ENCODE results near the gene GNAZ.
"Not testable (repeated sequence)": the region's sequence is repeated elsewhere in the genome, so short reads cannot be mapped to it uniquely, and the experiment has no call there.

The GNAZ gene

DNA sequence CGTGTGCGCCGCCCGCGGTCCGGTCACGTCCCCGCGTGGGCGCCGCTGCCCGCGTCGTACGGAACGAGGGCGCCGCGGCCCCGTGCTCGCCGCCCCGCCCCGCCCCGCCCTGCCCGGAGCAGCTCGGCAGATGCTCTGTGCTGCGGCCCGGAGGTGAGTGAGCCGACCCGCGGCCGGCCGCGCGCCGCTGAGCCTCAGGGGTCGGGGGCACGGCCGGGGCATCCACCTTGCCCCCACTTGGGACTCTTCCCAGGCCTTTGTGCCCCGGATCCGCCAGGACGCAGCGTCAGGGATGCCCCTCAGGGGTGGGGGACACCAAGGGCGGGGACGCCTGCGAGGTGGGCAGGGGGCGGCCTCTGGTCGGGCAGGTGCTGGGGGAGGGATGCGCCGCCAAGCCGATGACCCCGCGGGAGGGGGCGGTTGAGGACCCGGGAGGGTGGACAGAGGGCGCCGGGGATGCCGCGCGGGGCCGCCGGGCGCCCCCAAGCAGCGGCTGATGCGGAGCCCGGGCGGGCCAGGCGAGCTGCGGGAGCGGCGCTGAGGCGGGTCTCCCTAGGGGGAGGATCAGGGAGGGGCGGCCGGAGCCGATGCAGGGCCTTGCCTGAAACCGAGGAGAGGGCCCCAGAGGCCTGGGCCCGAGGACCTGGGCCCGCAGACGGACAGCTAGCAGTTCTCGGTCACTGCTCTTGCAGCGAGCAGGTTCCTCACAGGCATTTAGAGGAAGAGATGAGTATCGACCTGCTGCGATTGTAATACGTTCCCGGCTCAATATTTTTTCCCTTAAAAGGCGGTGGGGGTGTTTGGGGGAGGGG is at the start of gene GNAZ:
GNAZ (plus strand) TSS at position 102 of the 812 bp plus-strand sequence. CDS start 25,177 bp downstream, outside the sequence.
- DNase-seq: no peak
- in situ Hi-C loops (cut with MboI; ENCODE audit: low pct_unique_long_range_greater_than_20kb, low sequenced_read_pairs): no loop called here

- in situ Hi-C loops (cut with MboI; ENCODE audit: low pct_unique_long_range_greater_than_20kb, low sequenced_read_pairs): no loop called here
- no peak for DNase-seq
These were observed 49.5 kb upstream of the GNAZ start for GRCh38 chr22:23020659-23021293.

- in situ Hi-C loops (cut with MboI; ENCODE audit: low pct_unique_long_range_greater_than_20kb, low sequenced_read_pairs); DNase-seq: not testable (repeated sequence)
These were observed 48.5 kb upstream of the GNAZ start for GRCh38 chr22:23021660-23022353.

GRCh38 chr22:23023294-23023693 is 47.0 kb upstream of the GNAZ start:
- DNase-seq: no peak
- in situ Hi-C loops (cut with MboI; ENCODE audit: low pct_unique_long_range_greater_than_20kb, low sequenced_read_pairs): no loop called here

DNA sequence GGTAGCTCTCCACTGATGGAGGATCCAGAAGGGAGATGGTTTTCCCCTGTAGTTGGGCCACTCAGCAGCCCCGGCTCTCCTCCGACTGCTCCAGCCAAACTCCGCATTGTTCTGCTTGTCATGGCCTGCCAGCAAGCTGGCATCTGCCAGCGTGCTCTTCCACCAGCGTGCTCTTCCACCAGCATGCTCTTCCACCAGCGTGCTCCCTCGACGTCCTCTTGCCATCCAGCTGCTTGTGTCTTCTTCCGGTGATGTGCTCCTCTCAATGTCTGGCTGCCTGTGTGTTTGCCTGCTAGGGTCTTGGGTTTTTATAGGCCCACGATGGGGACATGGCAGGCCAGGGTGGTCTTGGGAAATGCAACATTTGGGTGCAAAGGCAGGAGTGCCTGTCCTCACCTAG is 43.5 kb upstream of the GNAZ start:
- in situ Hi-C loops (cut with MboI; ENCODE audit: low pct_unique_long_range_greater_than_20kb, low sequenced_read_pairs): no loop called here
- DNase-seq: no peak

GRCh38 chr22:23027849-23028248 is 42.5 kb upstream of the GNAZ start:
- in situ Hi-C loops (cut with MboI; ENCODE audit: low pct_unique_long_range_greater_than_20kb, low sequenced_read_pairs); DNase-seq: not testable (repeated sequence)

DNA sequence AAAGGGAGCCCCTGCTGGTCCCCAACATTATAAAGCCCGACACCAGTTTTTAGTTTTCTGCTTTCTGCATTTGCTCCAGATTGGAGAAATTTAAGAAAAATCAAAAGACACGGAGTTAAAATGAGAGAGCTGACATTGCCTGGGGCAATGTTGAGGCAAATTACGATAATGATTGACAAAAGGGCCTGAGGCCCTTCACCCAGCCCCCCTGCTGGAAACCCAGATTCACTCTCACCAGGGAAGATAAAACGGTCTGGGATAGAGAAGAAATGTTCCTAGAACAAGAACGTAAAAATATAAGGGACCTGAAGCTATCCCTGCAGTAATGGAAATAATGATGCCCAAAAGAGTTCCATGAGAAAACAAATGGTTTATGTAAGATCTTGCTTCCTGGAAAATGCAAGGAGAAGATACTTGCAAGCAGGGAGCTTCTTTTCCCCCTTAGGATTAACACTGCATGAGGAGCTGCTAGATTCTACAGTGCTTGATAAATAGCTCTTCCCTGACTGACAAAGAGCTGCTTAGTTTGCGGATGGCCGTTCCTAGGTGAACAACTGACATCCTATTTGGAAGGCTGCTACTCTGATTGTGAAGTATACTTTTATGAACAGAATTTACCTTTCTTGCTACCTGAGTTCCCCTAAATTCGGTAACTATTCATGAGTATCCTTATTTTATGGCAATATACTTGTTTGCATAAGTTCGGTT is 40.6 kb upstream of the GNAZ start:
- no peak for DNase-seq
- in situ Hi-C loops (cut with MboI; ENCODE audit: low pct_unique_long_range_greater_than_20kb, low sequenced_read_pairs): no loop called here

DNA sequence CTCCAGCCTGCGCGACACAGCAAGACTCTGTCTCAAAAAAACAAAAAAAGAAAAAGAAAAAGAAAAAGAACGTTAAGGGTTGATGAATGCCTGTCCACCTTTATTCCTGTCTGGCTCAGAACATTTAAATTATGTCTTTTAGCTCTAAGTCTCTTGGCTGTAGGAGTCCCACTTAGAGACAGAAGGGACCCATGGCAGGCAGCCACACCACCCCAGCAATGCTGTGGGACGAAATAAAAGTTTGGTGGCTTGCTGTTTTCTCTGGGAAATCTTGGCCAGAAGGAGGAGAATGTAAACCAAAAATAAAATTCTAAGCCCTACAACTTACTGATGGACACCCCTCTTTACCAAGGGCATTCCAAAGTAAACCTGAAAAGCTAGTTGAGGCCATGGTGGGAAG is 38.9 kb upstream of the GNAZ start:
- in situ Hi-C loops (cut with MboI; ENCODE audit: low pct_unique_long_range_greater_than_20kb, low sequenced_read_pairs): no loop called here
- no peak for DNase-seq

GRCh38 chr22:23031786-23032185 is 38.5 kb upstream of the GNAZ start:
- no peak for DNase-seq
- in situ Hi-C loops (cut with MboI; ENCODE audit: low pct_unique_long_range_greater_than_20kb, low sequenced_read_pairs): no loop called here

- DNase-seq: no peak
- in situ Hi-C loops (cut with MboI; ENCODE audit: low pct_unique_long_range_greater_than_20kb, low sequenced_read_pairs): no loop called here
These were observed 37.7 kb upstream of the GNAZ start for GRCh38 chr22:23032658-23033057.

DNA sequence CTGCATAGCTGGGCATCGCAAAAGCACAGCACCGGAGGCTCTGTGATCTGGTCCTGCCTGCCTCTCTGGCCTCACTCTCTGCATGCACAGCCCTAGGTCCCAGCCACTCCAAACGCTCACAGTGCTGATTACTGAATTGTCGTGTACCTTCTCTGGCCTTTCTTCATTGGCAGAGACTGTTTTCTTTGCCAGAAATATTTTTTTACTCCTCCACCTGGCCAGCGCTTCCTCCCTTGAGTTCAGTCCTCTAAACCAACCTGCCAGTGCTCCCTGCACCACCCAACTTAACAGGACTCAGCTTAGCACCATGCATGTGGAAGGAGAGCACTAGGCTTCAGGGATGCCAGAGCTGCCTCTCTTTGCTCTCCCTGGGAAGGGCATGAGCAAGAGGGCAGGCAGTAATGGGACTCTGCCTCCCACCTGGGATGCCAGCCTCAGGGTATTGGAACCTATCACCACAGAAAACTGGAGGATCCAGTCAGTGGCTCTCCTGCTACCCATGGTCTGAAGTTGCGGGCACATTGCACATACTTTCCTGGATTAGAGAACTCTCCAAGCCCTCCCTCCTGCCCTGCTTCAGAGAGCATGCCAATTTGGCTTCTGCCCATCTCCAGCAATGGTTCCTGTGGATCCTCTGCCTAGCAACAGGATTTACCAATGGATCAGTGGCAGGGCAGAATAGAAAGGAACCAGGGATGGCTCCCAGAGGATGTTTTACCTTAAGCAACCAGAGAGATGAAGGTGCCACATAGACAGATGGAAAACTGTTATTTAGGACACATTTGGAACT is 37.0 kb upstream of the GNAZ start:
- in situ Hi-C loops (cut with MboI; ENCODE audit: low pct_unique_long_range_greater_than_20kb, low sequenced_read_pairs): no loop called here
- no peak for DNase-seq

GRCh38 chr22:23034621-23035556 is 35.4 kb upstream of the GNAZ start:
- in situ Hi-C loops (cut with MboI; ENCODE audit: low pct_unique_long_range_greater_than_20kb, low sequenced_read_pairs): no loop called here
- DNase-seq: no peak

DNA sequence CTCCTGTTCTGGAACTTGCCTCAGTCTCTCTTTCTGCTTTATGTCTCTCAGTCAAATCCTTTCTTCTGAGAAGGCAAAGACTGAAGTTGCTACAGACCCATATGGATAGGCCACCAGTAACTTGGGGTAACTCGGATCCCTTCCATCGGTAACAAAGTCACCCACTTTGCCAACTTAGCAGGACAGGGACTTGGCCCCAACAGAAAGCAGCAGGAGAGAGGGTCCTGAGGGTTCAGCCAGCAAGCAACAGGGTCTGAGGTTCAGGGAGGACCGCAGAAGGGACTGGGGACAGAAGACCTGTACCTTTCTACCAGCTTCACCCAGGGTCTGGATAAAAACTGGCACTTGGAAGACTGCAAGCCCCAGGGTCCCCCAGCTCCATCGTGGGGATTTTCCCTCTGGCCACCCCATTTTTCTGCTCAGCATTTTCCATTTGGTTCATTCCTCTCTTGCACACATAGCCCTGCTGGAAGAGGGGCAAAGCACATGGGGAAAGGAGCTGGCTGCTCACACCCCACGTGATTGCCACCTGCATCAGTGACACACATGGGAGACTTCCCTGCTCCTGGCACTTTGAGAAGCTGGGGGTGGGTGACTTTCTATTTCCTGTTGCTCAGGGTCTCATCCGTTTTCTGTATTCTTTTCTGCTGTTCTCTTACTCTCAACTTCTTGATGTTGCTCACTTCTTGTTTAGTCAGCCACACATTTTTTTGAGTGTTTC is 34.6 kb upstream of the GNAZ start:
- in situ Hi-C loops (cut with MboI; ENCODE audit: low pct_unique_long_range_greater_than_20kb, low sequenced_read_pairs): no loop called here
- DNase-seq: no peak

DNA sequence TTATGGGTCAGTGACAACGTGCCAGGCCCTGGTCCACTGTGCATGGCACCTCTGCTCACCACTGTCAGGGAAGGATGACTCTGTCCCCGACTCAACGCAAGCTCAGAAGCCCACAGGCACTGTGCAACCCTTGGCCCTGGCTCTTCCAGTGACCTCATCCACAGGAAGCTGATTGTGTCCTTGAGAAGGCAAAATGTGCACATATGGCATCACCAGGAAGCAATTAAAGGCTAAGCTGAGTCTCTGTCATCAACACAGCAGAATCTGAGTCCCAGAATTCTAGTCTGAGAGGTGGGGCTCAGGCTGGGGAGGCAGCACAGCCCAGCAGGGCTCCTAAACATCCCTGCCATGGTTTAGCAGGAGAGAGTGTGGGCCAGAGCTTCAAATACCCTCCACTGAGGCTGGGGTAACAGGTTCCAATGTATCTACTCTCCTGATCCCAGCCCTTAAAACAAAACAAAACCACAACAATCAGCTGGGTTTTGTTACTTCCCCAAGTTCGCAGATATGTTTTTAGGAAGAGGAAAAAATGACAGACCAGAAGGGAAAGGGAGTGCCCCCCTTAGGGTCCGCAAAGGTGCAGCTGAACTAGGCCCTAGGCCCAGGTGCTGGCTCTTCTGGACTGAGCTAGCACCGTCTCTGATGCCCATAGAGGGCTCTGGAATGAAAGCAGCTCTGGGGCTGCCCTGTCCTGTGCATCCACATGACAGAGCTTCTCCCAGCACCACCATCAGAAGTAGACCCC is 33.5 kb upstream of the GNAZ start:
- in situ Hi-C loops (cut with MboI; ENCODE audit: low pct_unique_long_range_greater_than_20kb, low sequenced_read_pairs): no loop called here
- DNase-seq: peak; percentile 36

GRCh38 chr22:23037429-23038333 is 32.6 kb upstream of the GNAZ start:
- in situ Hi-C loops (cut with MboI; ENCODE audit: low pct_unique_long_range_greater_than_20kb, low sequenced_read_pairs): no loop called here
- peak; percentile 20 for DNase-seq

DNA sequence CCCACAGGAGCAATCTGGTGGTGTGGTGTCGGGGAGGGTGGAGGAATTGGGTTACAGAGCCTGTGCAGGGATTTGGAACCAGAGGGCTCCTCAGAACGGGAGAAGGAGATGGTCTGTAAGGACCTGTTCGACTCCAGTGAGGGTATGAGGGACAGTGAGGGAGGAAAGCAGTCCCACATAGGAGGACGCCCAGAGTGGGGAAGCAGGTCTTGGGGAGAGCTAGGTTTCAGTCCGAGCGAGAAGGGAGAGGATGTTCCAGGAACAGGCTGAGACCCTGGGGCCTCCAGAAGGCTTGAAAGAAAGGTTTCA is 32.0 kb upstream of the GNAZ start:
- in situ Hi-C loops (cut with MboI; ENCODE audit: low pct_unique_long_range_greater_than_20kb, low sequenced_read_pairs): no loop called here

More for the DNA sequence above, 32.0 kb upstream of the GNAZ start:
- DNase-seq: no peak

All from KBM-7 (cell line).